Colonic mucosa (tissue), 4 donors: Measurements from ENCODE around the gene PRKN. TPM values are rescaled to one million over a fixed set of nuclear protein-coding genes. Genes with fewer than 3 reads are reported as not detected.

Experiments used
- DNase-seq: peaks from one replicate; pipeline ENCODE4 v3.0.0-alpha.2; 2020
- H3K27ac ChIP-seq: fragments of 200-600 bp; one replicate; pipeline ENCODE4 v1.8.0; 2021
- H3K27me3 ChIP-seq: fragments of 200-600 bp; one replicate; pipeline ENCODE4 v1.8.0; 2021
- H3K36me3 ChIP-seq: fragments of 200-600 bp; one replicate; pipeline ENCODE4 v1.8.0; 2021
- H3K4me1 ChIP-seq: fragments of 200-600 bp; one replicate; pipeline ENCODE4 v1.8.0; 2021; ENCODE audit warnings: mild to moderate bottlenecking
- H3K4me3 ChIP-seq: fragments of 200-600 bp; one replicate; pipeline ENCODE4 v1.8.0; 2021
- H3K9ac ChIP-seq, 2 donors: one replicate each; pipeline ENCODE4 v1.7.0; 2013; ENCODE audit warnings: control low read depth in 2 of 2, low read depth in 2 of 2, low read length in 2 of 2
- H3K9me3 ChIP-seq: fragments of 200-600 bp; one replicate; pipeline ENCODE4 v1.8.0; 2021
- CTCF ChIP-seq: fragments of 200-600 bp; IDR thresholded peaks from one replicate; pipeline ENCODE4 v1.8.0; 2022; ENCODE audit warnings: antibody characterized with exemption, mild to moderate bottlenecking
- intact Hi-C: fragments of 100-400 bp; cut with DNase I; formaldehyde crosslinking; loops from one replicate; pipeline ENCODE4 v1.14.1; 2022
- total RNA-seq, 2 donors: library from RNA; stranded (reverse); fragmentation: NEBNext Ultra II Directional in 1 of 2; extraction: Animal tissue kit (Norgen Biotek cat#: 25700) in 1 of 2; gene quantifications; one replicate each; pipeline ENCODE4 v1.2.1, GENCODE V29; 2021
- donor health status: healthy.
- donor health status: DM: no; HTN: no; CAD: no.
- donor health status: DM: no; HTN: no; CAD: no.

Gene PRKN
- total RNA-seq, 2 donors from 2014 or later: 3.7 to 8.1 TPM

GRCh38 chr6:162056745-162057144 is 670.8 kb downstream of the PRKN start:
- Histone ChIP-seq H3K27me3 (no peaks in the 10 kb centered on the region), H3K4me3 (no peak overlapping the region), H3K4me1 (no peaks in the 10 kb centered on the region), H3K27ac (no peak overlapping the region), H3K9me3 (no peaks in the 10 kb centered on the region), H3K9ac (no peak overlapping the region), H3K36me3 (no peaks in the 10 kb centered on the region)
- no peak for TF ChIP-seq CTCF
- no peak for DNase-seq
- intact Hi-C loops: no loop called here

GRCh38 chr6:162056061-162056460 is 671.5 kb downstream of the PRKN start:
- Histone ChIP-seq H3K36me3 (no peaks in the 10 kb centered on the region), H3K4me3 (no peak overlapping the region), H3K27ac (no peak overlapping the region), H3K4me1 (no peaks in the 10 kb centered on the region), H3K27me3 (no peaks in the 10 kb centered on the region), H3K9me3 (no peaks in the 10 kb centered on the region), H3K9ac (no peak overlapping the region)
- DNase-seq: no peak
- intact Hi-C loops: no loop called here
- no peak for TF ChIP-seq CTCF

GRCh38 chr6:162055365-162055764 is 672.2 kb downstream of the PRKN start:
- no peaks in the 10 kb centered on the region for H3K9me3 ChIP-seq
- no peaks in the 10 kb centered on the region for H3K27me3 ChIP-seq
- no peak overlapping the region for H3K4me3 ChIP-seq
- H3K9ac ChIP-seq: no peak overlapping the region
- no peak for DNase-seq
- no peak for TF ChIP-seq CTCF
- no peak overlapping the region for H3K27ac ChIP-seq
- no peaks in the 10 kb centered on the region for H3K36me3 ChIP-seq
- intact Hi-C loops: no loop called here
- H3K4me1 ChIP-seq: no peaks in the 10 kb centered on the region

GRCh38 chr6:162053084-162053483 is 674.5 kb downstream of the PRKN start:
- no peak overlapping the region for H3K4me3 ChIP-seq
- H3K9me3 ChIP-seq: no peaks in the 10 kb centered on the region
- DNase-seq: no peak
- H3K9ac ChIP-seq: no peak overlapping the region
- H3K4me1 ChIP-seq: no peaks in the 10 kb centered on the region
- H3K27ac ChIP-seq: no peak overlapping the region
- no peak for TF ChIP-seq CTCF
- H3K27me3 ChIP-seq: no peaks in the 10 kb centered on the region
- H3K36me3 ChIP-seq: no peaks in the 10 kb centered on the region
- intact Hi-C loops: no loop called here

- H3K9ac ChIP-seq: no peak overlapping the region
- H3K4me1 ChIP-seq: no peaks in the 10 kb centered on the region
- no peak for DNase-seq
- no peak for TF ChIP-seq CTCF
- no peaks in the 10 kb centered on the region for H3K36me3 ChIP-seq
- no peak overlapping the region for H3K27ac ChIP-seq
- no peaks in the 10 kb centered on the region for H3K9me3 ChIP-seq
- intact Hi-C loops: no loop called here
- H3K4me3 ChIP-seq: no peak overlapping the region
- no peaks in the 10 kb centered on the region for H3K27me3 ChIP-seq
Measured at GRCh38 chr6:162050579-162050978, 677.0 kb downstream of the PRKN start.

- H3K36me3 ChIP-seq: no peaks in the 10 kb centered on the region
Measured at GRCh38 chr6:162046324-162046723, 681.2 kb downstream of the PRKN start.

More at GRCh38 chr6:162046324-162046723, 681.2 kb downstream of the PRKN start:
- Histone ChIP-seq H3K9me3 (no peaks in the 10 kb centered on the region), H3K9ac (no peak overlapping the region), H3K27me3 (no peaks in the 10 kb centered on the region), H3K4me1 (no peaks in the 10 kb centered on the region), H3K27ac (no peak overlapping the region), H3K4me3 (no peak overlapping the region)
- DNase-seq: no peak
- no peak for TF ChIP-seq CTCF
- intact Hi-C loops: no loop called here
